ENCODE data around the gene BLOC1S6. TPM values are rescaled to one million over a fixed set of nuclear protein-coding genes. Genes with fewer than 3 reads are reported as not detected.

The BLOC1S6 gene
- total and polyA plus RNA-seq, 2 of the 13 experiments (the other 11 are each of a cell fraction or from before 2014, with no cell fraction given), result 11.8 to 44.3 TPM

DNA sequence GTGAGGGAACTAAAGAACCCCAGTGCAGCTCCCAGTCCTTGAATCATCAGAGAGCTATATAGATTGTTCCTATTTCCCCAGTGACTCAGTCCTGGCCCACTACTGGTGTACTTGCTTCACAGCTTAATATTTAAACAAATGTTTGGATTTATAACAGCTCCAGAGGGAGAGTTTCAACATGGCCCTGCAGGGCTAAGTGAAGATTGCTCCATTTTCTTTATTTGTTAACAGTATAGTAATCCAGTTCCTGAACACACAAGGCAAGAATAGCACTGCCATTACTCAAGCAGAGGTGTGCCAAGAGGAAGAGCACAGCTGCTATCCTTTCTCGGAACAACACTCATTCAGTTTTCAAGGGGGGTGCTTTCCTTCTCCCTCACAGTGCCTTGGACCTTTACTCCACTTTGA lies 54.2 kb downstream of the BLOC1S6 start (continued):
- TF ChIP-seq GFI1 (CRISPR knock-in tag; IDR thresholded peaks at IDR 0.05; ENCODE audit: borderline replicate concordance) (peak; percentile 34; the same call in 1 of the 2 replicates), ZNF232 (CRISPR knock-in tag; IDR thresholded peaks at IDR 0.05; ENCODE audit: borderline replicate concordance) (no peak), ZFX (CRISPR knock-in tag; IDR thresholded peaks at IDR 0.05; ENCODE audit: low read depth) (no peak), JDP2 (CRISPR knock-in tag; IDR thresholded peaks at IDR 0.05; ENCODE audit: borderline replicate concordance) (no peak), MAF1 (CRISPR knock-in tag; IDR thresholded peaks at IDR 0.05; ENCODE audit: borderline replicate concordance) (no peak), ZNF75D (CRISPR knock-in tag; IDR thresholded peaks at IDR 0.05; ENCODE audit: borderline replicate concordance) (no peak), CHD4 (IDR thresholded peaks at IDR 0.05; ENCODE audit: borderline replicate concordance, low read length) (no peak), DPF2 (CRISPR knock-in tag; IDR thresholded peaks at IDR 0.05; ENCODE audit: borderline replicate concordance, low read depth) (peak; percentile 58), ZNF850 (CRISPR knock-in tag; conservative IDR thresholded peaks at IDR 0.05) (no peak), CREB1 (IDR thresholded peaks at IDR 0.05) (no peak), CREB1 (CRISPR knock-in tag; IDR thresholded peaks at IDR 0.05) (peak; percentile 70), RORA (CRISPR knock-in tag; IDR thresholded peaks at IDR 0.05) (no peak), AHR (CRISPR knock-in tag; IDR thresholded peaks at IDR 0.05) (no peak)
- TF ChIP-seq, protein P1, sequence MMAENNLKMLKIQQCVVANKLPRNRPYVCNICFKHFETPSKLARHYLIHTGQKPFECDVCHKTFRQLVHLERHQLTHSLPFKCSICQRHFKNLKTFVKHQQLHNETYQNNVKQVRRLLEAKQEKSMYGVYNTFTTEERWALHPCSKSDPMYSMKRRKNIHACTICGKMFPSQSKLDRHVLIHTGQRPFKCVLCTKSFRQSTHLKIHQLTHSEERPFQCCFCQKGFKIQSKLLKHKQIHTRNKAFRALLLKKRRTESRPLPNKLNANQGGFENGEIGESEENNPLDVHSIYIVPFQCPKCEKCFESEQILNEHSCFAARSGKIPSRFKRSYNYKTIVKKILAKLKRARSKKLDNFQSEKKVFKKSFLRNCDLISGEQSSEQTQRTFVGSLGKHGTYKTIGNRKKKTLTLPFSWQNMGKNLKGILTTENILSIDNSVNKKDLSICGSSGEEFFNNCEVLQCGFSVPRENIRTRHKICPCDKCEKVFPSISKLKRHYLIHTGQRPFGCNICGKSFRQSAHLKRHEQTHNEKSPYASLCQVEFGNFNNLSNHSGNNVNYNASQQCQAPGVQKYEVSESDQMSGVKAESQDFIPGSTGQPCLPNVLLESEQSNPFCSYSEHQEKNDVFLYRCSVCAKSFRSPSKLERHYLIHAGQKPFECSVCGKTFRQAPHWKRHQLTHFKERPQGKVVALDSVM (CRISPR knock-in tag; IDR thresholded peaks at IDR 0.05), result no peak
- TF ChIP-seq, protein P2, sequence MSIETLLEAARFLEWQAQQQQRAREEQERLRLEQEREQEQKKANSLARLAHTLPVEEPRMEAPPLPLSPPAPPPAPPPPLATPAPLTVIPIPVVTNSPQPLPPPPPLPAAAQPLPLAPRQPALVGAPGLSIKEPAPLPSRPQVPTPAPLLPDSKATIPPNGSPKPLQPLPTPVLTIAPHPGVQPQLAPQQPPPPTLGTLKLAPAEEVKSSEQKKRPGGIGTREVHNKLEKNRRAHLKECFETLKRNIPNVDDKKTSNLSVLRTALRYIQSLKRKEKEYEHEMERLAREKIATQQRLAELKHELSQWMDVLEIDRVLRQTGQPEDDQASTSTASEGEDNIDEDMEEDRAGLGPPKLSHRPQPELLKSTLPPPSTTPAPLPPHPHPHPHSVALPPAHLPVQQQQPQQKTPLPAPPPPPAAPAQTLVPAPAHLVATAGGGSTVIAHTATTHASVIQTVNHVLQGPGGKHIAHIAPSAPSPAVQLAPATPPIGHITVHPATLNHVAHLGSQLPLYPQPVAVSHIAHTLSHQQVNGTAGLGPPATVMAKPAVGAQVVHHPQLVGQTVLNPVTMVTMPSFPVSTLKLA (IDR thresholded peaks at IDR 0.05), result no peak
- TF ChIP-seq, protein P3, sequence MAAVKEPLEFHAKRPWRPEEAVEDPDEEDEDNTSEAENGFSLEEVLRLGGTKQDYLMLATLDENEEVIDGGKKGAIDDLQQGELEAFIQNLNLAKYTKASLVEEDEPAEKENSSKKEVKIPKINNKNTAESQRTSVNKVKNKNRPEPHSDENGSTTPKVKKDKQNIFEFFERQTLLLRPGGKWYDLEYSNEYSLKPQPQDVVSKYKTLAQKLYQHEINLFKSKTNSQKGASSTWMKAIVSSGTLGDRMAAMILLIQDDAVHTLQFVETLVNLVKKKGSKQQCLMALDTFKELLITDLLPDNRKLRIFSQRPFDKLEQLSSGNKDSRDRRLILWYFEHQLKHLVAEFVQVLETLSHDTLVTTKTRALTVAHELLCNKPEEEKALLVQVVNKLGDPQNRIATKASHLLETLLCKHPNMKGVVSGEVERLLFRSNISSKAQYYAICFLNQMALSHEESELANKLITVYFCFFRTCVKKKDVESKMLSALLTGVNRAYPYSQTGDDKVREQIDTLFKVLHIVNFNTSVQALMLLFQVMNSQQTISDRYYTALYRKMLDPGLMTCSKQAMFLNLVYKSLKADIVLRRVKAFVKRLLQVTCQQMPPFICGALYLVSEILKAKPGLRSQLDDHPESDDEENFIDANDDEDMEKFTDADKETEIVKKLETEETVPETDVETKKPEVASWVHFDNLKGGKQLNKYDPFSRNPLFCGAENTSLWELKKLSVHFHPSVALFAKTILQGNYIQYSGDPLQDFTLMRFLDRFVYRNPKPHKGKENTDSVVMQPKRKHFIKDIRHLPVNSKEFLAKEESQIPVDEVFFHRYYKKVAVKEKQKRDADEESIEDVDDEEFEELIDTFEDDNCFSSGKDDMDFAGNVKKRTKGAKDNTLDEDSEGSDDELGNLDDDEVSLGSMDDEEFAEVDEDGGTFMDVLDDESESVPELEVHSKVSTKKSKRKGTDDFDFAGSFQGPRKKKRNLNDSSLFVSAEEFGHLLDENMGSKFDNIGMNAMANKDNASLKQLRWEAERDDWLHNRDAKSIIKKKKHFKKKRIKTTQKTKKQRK (IDR thresholded peaks at IDR 0.05; ENCODE audit: low read length), result no peak
- TF ChIP-seq, protein P4, sequence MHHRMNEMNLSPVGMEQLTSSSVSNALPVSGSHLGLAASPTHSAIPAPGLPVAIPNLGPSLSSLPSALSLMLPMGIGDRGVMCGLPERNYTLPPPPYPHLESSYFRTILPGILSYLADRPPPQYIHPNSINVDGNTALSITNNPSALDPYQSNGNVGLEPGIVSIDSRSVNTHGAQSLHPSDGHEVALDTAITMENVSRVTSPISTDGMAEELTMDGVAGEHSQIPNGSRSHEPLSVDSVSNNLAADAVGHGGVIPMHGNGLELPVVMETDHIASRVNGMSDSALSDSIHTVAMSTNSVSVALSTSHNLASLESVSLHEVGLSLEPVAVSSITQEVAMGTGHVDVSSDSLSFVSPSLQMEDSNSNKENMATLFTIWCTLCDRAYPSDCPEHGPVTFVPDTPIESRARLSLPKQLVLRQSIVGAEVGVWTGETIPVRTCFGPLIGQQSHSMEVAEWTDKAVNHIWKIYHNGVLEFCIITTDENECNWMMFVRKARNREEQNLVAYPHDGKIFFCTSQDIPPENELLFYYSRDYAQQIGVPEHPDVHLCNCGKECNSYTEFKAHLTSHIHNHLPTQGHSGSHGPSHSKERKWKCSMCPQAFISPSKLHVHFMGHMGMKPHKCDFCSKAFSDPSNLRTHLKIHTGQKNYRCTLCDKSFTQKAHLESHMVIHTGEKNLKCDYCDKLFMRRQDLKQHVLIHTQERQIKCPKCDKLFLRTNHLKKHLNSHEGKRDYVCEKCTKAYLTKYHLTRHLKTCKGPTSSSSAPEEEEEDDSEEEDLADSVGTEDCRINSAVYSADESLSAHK (CRISPR knock-in tag; IDR thresholded peaks at IDR 0.05; ENCODE audit: borderline replicate concordance), result no peak

Measured in HepG2 (cell line).